Measurements from ENCODE around the gene MCF2.

- TF ChIP-seq POLR2A (IDR thresholded peaks at IDR 0.05; ENCODE audit: low read depth, low read length) (no peak), TAF1 (IDR thresholded peaks at IDR 0.05; ENCODE audit: borderline replicate concordance, low read depth, low read length) (no peak)
Measured at GRCh38 chrX:139560221-139560620, 147.7 kb downstream of the MCF2 start.
